Caco-2 (cell line): ENCODE results near the gene FBXO8. TPM values are rescaled to one million over a fixed set of nuclear protein-coding genes. Genes with fewer than 3 reads are reported as not detected.

Source experiments
- BruUV-seq: library from RNA; stranded (reverse); fragments of 400-500 nt; replicated peaks from 2 replicates; lab custom pipeline; 2021; lab: Mats Ljungman, UMichigan
- CTCF ChIA-PET: fragments of 300-600 bp; sonication (Branson Sonifier 250); formaldehyde crosslinking; loops from one replicate; lab custom pipeline; 2022; ENCODE audit warnings: antibody characterized with exemption; lab: Charles Lee
- POLR2A ChIA-PET: fragments of 300-600 bp; sonication (Branson Sonifier 250); formaldehyde crosslinking; loops from one replicate; lab custom pipeline; 2022; ENCODE audit warnings: antibody characterized with exemption; lab: Charles Lee
- DNase-seq, 2 experiments: peaks; one replicate each; pipeline versions ENCODE4 v3.0.0 to v3.0.0-alpha.2; 2020 to 2022
- H3K27me3 ChIP-seq: replicated peaks from 2 replicates; pipeline ENCODE4 v1.6.0; 2011; ENCODE audit warnings: low read length; ENCODE audit not compliant: control insufficient read depth, insufficient read depth
- H3K36me3 ChIP-seq: 2 replicates; pipeline ENCODE4 v1.5.1; 2011; ENCODE audit warnings: low read length; ENCODE audit not compliant: control insufficient read depth, insufficient read depth
- H3K4me1 ChIP-seq: fragments of 250-450 bp; sonication (Bioruptor Pico); 2 replicates; pipeline ENCODE4 v1.5.1; 2020; ENCODE audit warnings: mild to moderate bottlenecking
- H3K4me3 ChIP-seq: 2 replicates; pipeline ENCODE4 v1.5.1; 2011; ENCODE audit warnings: low read depth, mild to moderate bottlenecking, control low read depth, low read length
- H3K9me3 ChIP-seq: fragments of 250-450 bp; sonication (Bioruptor Pico); 2 replicates; pipeline ENCODE4 v1.5.1; 2020; ENCODE audit warnings: mild to moderate bottlenecking, moderate library complexity
- H3K27ac Mint-ChIP-seq: one replicate; pipeline ENCODE4 v1.8.0; 2022; ENCODE audit warnings: mixed read lengths; ENCODE audit not compliant: unreplicated experiment
- H3K27me3 Mint-ChIP-seq: one replicate; pipeline ENCODE4 v1.8.0; 2022; ENCODE audit warnings: mixed read lengths; ENCODE audit not compliant: insufficient read depth, unreplicated experiment
- H3K36me3 Mint-ChIP-seq: one replicate; pipeline ENCODE4 v1.8.0; 2022; ENCODE audit warnings: mild to moderate bottlenecking, mixed read lengths; ENCODE audit not compliant: insufficient read depth, unreplicated experiment
- H3K4me1 Mint-ChIP-seq: one replicate; pipeline ENCODE4 v1.8.0; 2022; ENCODE audit warnings: low read depth, mixed read lengths; ENCODE audit not compliant: unreplicated experiment
- H3K4me3 Mint-ChIP-seq: one replicate; pipeline ENCODE4 v1.8.0; 2022; ENCODE audit warnings: mild to moderate bottlenecking, moderate library complexity, mixed read lengths; ENCODE audit not compliant: unreplicated experiment
- H3K9me3 Mint-ChIP-seq: one replicate; pipeline ENCODE4 v1.8.0; 2022; ENCODE audit warnings: mixed read lengths; ENCODE audit not compliant: unreplicated experiment
- CTCF ChIP-seq, 2 experiments: fragments of 200-600 bp in 1 of 2; IDR thresholded peaks; 1 replicate in 1 of 2; 2 replicates in 1 of 2; pipeline versions ENCODE4 v1.5.1 to v1.8.0; 2011 to 2022; ENCODE audit warnings: antibody characterized with exemption in 1 of 2, control low read depth in 1 of 2, inconsistent platforms in 1 of 2, low read depth in 1 of 2, low read length in 1 of 2, mild to moderate bottlenecking in 1 of 2, moderate library complexity in 1 of 2; ENCODE audit not compliant: insufficient read depth in 1 of 2, severe bottlenecking in 1 of 2, unreplicated experiment in 1 of 2
- intact Hi-C: fragments of 100-400 bp; cut with micrococcal nuclease; formaldehyde crosslinking; loops from one replicate; pipeline ENCODE4 v1.10.0; 2022; ENCODE audit not compliant: unreplicated experiment
- total RNA-seq: library from RNA; stranded (reverse); gene quantifications from 2 replicates; pipeline ENCODE4 v1.2.3, GENCODE V29; 2022

Gene FBXO8
- total RNA-seq, 1 experiment from 2014 or later: 15.0 TPM

DNA sequence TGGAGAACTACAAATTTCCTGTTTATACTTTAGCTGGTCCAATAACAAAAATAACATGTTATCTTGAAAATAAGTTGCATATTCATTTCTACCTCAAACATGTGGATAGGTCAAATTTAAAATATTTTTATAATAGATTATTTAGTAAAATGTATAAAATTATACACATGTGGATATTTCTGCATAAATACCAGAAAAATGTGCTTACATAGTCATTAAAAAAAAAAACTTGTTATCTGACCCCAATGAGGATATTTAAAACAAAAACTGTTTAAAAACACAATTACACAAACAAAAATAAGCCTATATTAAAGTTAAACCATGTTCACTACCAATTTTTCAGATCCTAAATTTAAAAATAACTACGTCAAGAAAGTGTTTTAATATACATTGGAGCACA, 28.1 kb downstream of the FBXO8 start:
- Mint-ChIP-seq H3K27me3 (no peaks in the 10 kb centered on the region), H3K4me1 (no peaks in the 10 kb centered on the region), H3K27ac (no peak overlapping the region), H3K36me3 (no peaks in the 10 kb centered on the region), H3K9me3 (no peaks in the 10 kb centered on the region), H3K4me3 (no peak overlapping the region)
- Histone ChIP-seq H3K9me3 (no peaks in the 10 kb centered on the region), H3K27me3 (no peaks in the 10 kb centered on the region), H3K4me3 (no peak overlapping the region), H3K4me1 (peaks cover 6% of the 10 kb centered on the region; the same call in 1 of the 2 replicates), H3K36me3 (no peaks in the 10 kb centered on the region)
- POLR2A ChIA-PET: no interaction called here
- DNase-seq: no peak
- intact Hi-C loops: no loop called here
- TF ChIP-seq CTCF (IDR thresholded peaks at IDR 0.05; ENCODE audit: insufficient read depth in 1 of 2, low read depth in 1 of 2, low read length in 1 of 2, severe bottlenecking in 1 of 2, unreplicated experiment in 1 of 2): no peak
- no TSS peak for BruUV-seq
- CTCF ChIA-PET: no interaction called here

DNA sequence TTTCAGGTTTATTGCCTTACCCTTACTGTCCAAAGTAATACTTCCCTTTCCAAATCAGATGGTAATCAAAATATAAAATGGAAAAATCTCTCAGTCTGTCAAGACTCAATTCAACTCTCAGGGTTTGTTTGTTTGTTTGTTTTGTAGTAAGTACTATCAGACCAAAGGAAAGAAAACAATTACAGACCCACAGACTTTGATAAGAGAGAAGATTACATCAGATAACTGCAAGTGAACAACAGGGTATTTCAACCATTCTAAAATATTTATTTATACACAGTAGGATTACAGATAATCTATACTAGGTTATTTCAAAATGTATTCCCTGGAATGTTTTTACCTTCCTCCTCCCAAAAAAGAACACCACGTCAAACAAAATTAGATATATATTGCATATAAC, 28.9 kb downstream of the FBXO8 start:
- no peaks in the 10 kb centered on the region for H3K9me3 ChIP-seq
- CTCF ChIA-PET: no interaction called here
- H3K4me1 Mint-ChIP-seq: no peaks in the 10 kb centered on the region
- H3K36me3 Mint-ChIP-seq: no peaks in the 10 kb centered on the region
- intact Hi-C loops: no loop called here
- BruUV-seq: no TSS peak
- H3K27me3 Mint-ChIP-seq: no peaks in the 10 kb centered on the region
- H3K9me3 Mint-ChIP-seq: no peaks in the 10 kb centered on the region
- POLR2A ChIA-PET: no interaction called here
- TF ChIP-seq CTCF (IDR thresholded peaks at IDR 0.05; ENCODE audit: insufficient read depth in 1 of 2, low read depth in 1 of 2, low read length in 1 of 2, severe bottlenecking in 1 of 2, unreplicated experiment in 1 of 2): no peak
- H3K4me1 ChIP-seq: no peaks in the 10 kb centered on the region
- no peak overlapping the region for H3K27ac Mint-ChIP-seq
- no peak overlapping the region for H3K4me3 ChIP-seq
- H3K4me3 Mint-ChIP-seq: no peak overlapping the region
- DNase-seq: no peak
- H3K36me3 ChIP-seq: no peaks in the 10 kb centered on the region
- H3K27me3 ChIP-seq: no peaks in the 10 kb centered on the region

- TF ChIP-seq CTCF (IDR thresholded peaks at IDR 0.05; ENCODE audit: insufficient read depth in 1 of 2, low read depth in 1 of 2, low read length in 1 of 2, severe bottlenecking in 1 of 2, unreplicated experiment in 1 of 2): no peak
- H3K27me3 ChIP-seq: no peaks in the 10 kb centered on the region
- Mint-ChIP-seq H3K36me3 (no peaks in the 10 kb centered on the region), H3K9me3 (no peaks in the 10 kb centered on the region), H3K4me1 (no peaks in the 10 kb centered on the region), H3K27ac (no peak overlapping the region), H3K27me3 (no peaks in the 10 kb centered on the region), H3K4me3 (no peak overlapping the region)
- ChIA-PET CTCF (no interaction called here), POLR2A (no interaction called here)
- intact Hi-C loops: no loop called here
- H3K36me3 ChIP-seq: no peaks in the 10 kb centered on the region
- BruUV-seq: no TSS peak
- H3K4me1 ChIP-seq: no peaks in the 10 kb centered on the region
- no peak for DNase-seq
- H3K4me3 ChIP-seq: no peak overlapping the region
- no peaks in the 10 kb centered on the region for H3K9me3 ChIP-seq
Observed at GRCh38 chr4:174252412-174252811, 31.1 kb downstream of the FBXO8 start.
